ENCODE data around the gene EFNA5.

The EFNA5 gene

DNA sequence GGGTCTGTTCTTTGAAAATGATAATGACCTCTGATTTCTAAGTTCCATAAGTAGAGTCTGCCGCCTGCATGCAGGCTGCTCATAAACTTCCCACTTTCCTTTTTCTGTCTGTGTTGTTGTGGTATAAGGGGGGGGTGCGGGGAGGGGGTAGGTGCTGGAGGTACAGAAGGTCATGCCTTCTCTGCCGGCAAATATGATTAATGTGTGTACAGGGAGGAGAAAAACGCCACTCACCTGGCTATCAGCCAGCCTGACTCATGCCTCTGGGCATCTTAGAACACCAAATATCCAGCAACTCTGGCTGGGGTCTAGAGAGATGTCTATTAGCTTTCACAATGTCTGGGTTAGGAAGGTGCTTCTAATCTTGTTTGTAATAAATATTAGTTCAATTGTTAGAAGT is 128.3 kb downstream of the EFNA5 start (continued):
- peak; percentile 89 for TF ChIP-seq ZNF366 (tag by site-specific recombination; conservative IDR thresholded peaks at IDR 0.05)
- TF ChIP-seq ZFP69B (tag by site-specific recombination; IDR thresholded peaks at IDR 0.05): no peak
- TF ChIP-seq ZNF335 (tag by site-specific recombination; conservative IDR thresholded peaks at IDR 0.05): peak; percentile 38; the same call in 1 of the 2 replicates
- TF ChIP-seq KLF16 (tag by site-specific recombination; IDR thresholded peaks at IDR 0.05): no peak
- TF ChIP-seq ZBTB17 (tag by site-specific recombination; IDR thresholded peaks at IDR 0.05): peak; percentile 76; the same call in 1 of the 2 replicates
- no peak for TF ChIP-seq ZSCAN16 (tag by site-specific recombination; IDR thresholded peaks at IDR 0.05)
- TF ChIP-seq ZNF221 (tag by site-specific recombination; IDR thresholded peaks at IDR 0.05; ENCODE audit: borderline replicate concordance): no peak
- TF ChIP-seq ZNF747 (tag by site-specific recombination; IDR thresholded peaks at IDR 0.05): no peak
- peak; percentile 64 for TF ChIP-seq IKZF3 (tag by site-specific recombination; IDR thresholded peaks at IDR 0.05)
- TF ChIP-seq ZEB2 (tag by site-specific recombination; IDR thresholded peaks at IDR 0.05): peak; percentile 70
- no peak for TF ChIP-seq REPIN1 (tag by site-specific recombination; IDR thresholded peaks at IDR 0.05; ENCODE audit: low read depth)
- no peak for TF ChIP-seq GLI2 (tag by site-specific recombination; IDR thresholded peaks at IDR 0.05; ENCODE audit: borderline replicate concordance, low read depth)
- no peak for TF ChIP-seq HOXC10 (CRISPR knock-in tag; IDR thresholded peaks at IDR 0.05)
- peak; percentile 82; the same call in 1 of the 2 replicates for TF ChIP-seq HOXD13 (CRISPR knock-in tag; IDR thresholded peaks at IDR 0.05; ENCODE audit: borderline replicate concordance)
- TF ChIP-seq, protein P1, sequence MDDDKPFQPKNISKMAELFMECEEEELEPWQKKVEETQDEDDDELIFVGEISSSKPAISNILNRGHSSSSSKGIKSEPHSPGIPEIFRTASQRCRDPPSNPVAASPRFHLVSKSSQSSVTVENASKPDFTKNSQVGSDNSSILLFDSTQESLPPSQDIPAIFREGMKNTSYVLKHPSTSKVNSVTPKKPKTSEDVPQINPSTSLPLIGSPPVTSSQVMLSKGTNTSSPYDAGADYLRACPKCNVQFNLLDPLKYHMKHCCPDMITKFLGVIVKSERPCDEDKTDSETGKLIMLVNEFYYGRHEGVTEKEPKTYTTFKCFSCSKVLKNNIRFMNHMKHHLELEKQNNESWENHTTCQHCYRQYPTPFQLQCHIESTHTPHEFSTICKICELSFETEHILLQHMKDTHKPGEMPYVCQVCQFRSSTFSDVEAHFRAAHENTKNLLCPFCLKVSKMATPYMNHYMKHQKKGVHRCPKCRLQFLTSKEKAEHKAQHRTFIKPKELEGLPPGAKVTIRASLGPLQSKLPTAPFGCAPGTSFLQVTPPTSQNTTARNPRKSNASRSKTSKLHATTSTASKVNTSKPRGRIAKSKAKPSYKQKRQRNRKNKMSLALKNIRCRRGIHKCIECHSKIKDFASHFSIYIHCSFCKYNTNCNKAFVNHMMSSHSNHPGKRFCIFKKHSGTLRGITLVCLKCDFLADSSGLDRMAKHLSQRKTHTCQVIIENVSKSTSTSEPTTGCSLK (tag by site-specific recombination; IDR thresholded peaks at IDR 0.05): no peak
- TF ChIP-seq ZNF560 (tag by site-specific recombination; IDR thresholded peaks at IDR 0.05; ENCODE audit: borderline replicate concordance): no peak
- TF ChIP-seq, protein P2, sequence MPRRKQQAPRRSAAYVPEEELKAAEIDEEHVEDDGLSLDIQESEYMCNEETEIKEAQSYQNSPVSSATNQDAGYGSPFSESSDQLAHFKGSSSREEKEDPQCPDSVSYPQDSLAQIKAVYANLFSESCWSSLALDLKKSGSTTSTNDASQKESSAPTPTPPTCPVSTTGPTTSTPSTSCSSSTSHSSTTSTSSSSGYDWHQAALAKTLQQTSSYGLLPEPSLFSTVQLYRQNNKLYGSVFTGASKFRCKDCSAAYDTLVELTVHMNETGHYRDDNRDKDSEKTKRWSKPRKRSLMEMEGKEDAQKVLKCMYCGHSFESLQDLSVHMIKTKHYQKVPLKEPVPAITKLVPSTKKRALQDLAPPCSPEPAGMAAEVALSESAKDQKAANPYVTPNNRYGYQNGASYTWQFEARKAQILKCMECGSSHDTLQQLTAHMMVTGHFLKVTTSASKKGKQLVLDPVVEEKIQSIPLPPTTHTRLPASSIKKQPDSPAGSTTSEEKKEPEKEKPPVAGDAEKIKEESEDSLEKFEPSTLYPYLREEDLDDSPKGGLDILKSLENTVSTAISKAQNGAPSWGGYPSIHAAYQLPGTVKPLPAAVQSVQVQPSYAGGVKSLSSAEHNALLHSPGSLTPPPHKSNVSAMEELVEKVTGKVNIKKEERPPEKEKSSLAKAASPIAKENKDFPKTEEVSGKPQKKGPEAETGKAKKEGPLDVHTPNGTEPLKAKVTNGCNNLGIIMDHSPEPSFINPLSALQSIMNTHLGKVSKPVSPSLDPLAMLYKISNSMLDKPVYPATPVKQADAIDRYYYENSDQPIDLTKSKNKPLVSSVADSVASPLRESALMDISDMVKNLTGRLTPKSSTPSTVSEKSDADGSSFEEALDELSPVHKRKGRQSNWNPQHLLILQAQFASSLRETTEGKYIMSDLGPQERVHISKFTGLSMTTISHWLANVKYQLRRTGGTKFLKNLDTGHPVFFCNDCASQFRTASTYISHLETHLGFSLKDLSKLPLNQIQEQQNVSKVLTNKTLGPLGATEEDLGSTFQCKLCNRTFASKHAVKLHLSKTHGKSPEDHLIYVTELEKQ (tag by site-specific recombination; IDR thresholded peaks at IDR 0.05; ENCODE audit: borderline replicate concordance): peak; percentile 49; the same call in 1 of the 2 replicates
- TF ChIP-seq, protein P3, sequence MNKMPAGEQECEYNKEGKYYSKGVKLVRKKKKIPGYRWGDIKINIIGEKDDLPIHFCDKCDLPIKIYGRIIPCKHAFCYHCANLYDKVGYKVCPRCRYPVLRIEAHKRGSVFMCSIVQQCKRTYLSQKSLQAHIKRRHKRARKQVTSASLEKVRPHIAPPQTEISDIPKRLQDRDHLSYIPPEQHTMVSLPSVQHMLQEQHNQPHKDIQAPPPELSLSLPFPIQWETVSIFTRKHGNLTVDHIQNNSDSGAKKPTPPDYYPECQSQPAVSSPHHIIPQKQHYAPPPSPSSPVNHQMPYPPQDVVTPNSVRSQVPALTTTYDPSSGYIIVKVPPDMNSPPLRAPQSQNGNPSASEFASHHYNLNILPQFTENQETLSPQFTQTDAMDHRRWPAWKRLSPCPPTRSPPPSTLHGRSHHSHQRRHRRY (tag by site-specific recombination; IDR thresholded peaks at IDR 0.05): 0 out of 2 replicates have a peak, but pooled peaks have one; percentile 18
- no peak for TF ChIP-seq ZNF155 (tag by site-specific recombination; IDR thresholded peaks at IDR 0.05)
- TF ChIP-seq ZNF140 (tag by site-specific recombination; IDR thresholded peaks at IDR 0.05): no peak
- TF ChIP-seq ZNF214 (tag by site-specific recombination; IDR thresholded peaks at IDR 0.05; ENCODE audit: borderline replicate concordance): no peak
- TF ChIP-seq ZNF416 (tag by site-specific recombination; IDR thresholded peaks at IDR 0.05): no peak
- no peak for TF ChIP-seq ZBTB21 (tag by site-specific recombination; IDR thresholded peaks at IDR 0.05)
- no peak for TF ChIP-seq ZNF239 (tag by site-specific recombination; IDR thresholded peaks at IDR 0.05)
- TF ChIP-seq, protein P4, sequence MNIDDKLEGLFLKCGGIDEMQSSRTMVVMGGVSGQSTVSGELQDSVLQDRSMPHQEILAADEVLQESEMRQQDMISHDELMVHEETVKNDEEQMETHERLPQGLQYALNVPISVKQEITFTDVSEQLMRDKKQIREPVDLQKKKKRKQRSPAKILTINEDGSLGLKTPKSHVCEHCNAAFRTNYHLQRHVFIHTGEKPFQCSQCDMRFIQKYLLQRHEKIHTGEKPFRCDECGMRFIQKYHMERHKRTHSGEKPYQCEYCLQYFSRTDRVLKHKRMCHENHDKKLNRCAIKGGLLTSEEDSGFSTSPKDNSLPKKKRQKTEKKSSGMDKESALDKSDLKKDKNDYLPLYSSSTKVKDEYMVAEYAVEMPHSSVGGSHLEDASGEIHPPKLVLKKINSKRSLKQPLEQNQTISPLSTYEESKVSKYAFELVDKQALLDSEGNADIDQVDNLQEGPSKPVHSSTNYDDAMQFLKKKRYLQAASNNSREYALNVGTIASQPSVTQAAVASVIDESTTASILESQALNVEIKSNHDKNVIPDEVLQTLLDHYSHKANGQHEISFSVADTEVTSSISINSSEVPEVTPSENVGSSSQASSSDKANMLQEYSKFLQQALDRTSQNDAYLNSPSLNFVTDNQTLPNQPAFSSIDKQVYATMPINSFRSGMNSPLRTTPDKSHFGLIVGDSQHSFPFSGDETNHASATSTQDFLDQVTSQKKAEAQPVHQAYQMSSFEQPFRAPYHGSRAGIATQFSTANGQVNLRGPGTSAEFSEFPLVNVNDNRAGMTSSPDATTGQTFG (tag by site-specific recombination; IDR thresholded peaks at IDR 0.05; ENCODE audit: borderline replicate concordance): no peak
- TF ChIP-seq, protein P5, sequence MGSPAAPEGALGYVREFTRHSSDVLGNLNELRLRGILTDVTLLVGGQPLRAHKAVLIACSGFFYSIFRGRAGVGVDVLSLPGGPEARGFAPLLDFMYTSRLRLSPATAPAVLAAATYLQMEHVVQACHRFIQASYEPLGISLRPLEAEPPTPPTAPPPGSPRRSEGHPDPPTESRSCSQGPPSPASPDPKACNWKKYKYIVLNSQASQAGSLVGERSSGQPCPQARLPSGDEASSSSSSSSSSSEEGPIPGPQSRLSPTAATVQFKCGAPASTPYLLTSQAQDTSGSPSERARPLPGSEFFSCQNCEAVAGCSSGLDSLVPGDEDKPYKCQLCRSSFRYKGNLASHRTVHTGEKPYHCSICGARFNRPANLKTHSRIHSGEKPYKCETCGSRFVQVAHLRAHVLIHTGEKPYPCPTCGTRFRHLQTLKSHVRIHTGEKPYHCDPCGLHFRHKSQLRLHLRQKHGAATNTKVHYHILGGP (tag by site-specific recombination; IDR thresholded peaks at IDR 0.05): no peak; the same call in 1 of the 2 replicates
- TF ChIP-seq, protein P6, sequence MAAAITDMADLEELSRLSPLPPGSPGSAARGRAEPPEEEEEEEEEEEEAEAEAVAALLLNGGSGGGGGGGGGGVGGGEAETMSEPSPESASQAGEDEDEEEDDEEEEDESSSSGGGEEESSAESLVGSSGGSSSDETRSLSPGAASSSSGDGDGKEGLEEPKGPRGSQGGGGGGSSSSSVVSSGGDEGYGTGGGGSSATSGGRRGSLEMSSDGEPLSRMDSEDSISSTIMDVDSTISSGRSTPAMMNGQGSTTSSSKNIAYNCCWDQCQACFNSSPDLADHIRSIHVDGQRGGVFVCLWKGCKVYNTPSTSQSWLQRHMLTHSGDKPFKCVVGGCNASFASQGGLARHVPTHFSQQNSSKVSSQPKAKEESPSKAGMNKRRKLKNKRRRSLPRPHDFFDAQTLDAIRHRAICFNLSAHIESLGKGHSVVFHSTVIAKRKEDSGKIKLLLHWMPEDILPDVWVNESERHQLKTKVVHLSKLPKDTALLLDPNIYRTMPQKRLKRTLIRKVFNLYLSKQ (tag by site-specific recombination; IDR thresholded peaks at IDR 0.05; ENCODE audit: borderline replicate concordance): no peak
- peak; percentile 60 for TF ChIP-seq GLIS1 (tag by site-specific recombination; IDR thresholded peaks at IDR 0.05)
- TF ChIP-seq BCL11B (tag by site-specific recombination; IDR thresholded peaks at IDR 0.05; ENCODE audit: low read depth): no peak

Data from HEK293 (cell line).